Hypothalamus (tissue), 51 donors: ENCODE results near the gene TENM4.
A peak's percentile ranks its signal among the peaks of the same experiment; 100 is the strongest.

ENCODE experiments used
- DNase-seq, 51 donors: peaks; one replicate each; lab custom pipeline; 2025; lab: John Stamatoyannopoulos, UW

Gene TENM4

DNA sequence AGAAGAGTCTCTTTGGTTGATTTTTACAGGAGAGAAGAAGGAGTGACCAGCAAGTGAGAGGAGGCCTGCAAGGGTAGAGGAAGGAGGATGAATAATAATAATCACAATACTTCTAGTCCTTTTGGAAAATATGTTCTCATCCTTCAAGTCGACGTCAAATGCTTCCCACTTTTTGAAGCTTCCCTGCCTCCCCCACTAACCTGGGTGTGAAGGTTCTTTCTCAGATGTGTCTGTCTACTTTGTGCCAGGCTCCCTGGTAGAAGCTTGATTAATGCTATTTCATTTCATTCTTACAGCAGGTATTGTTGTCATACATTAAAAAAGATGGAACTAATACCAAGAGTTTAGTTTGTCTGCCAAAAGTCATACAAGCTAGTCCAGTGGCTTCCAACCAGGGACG lies 17.1 kb downstream of the TENM4 start:
- no peak for DNase-seq

DNA sequence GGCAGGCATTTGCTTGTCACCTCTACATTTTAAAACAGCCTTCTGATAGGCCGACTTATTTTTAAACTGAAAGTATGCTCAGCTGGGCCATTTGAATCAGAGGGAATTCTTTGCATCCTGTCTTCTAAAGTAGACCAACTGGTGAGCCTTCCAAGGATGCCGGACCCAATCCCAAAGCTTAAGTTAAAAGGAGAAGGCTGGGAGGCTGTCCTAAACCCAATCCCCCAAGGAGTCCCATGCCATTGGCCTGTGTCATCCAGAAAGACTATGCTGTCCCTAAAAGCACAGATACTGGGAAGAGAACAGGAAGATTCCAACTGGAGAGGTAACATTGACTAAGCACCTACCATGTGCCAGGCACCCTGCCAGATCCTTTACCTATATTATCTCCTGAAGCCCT lies 18.0 kb downstream of the TENM4 start:
- DNase-seq: no peak

DNA sequence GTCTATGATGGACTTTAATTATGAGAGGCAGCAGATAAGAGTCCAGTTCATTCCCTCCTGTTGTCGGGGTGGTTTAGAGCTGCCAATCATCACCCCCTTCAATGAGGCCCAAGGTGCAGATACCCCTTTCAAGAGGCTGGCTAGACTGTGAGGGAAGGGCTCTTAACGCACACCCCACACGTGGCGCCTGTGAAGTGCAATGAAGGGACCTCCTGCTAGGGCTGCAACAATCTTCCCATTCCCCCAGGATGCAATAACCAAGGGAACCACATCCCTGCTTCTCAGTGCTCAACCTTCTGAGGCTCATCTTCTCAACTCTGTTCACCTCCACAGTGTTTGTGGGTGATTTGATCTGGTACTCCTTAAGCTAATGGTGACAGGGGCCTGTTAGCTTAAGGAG lies 19.0 kb downstream of the TENM4 start:
- DNase-seq: no peak

DNA sequence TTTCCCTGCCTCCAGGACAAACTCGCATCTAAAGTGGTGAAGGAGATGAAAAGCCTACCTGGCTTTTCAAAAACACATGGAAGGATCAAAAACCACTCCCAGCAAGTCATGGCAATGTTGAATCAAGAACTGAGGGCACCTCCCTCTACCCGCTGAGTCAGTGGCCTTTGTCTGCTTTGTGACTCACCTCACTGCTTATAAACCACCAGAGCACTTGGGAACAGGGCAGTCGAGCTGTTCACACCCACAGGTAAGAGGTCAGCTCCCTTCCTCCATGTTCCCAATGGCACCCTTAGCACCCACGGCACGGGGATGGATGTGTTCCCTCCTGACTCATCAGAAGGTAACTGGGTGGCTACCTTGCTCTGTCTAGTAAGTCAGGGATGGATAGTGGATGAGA lies 21.7 kb downstream of the TENM4 start:
- no peak for DNase-seq

DNA sequence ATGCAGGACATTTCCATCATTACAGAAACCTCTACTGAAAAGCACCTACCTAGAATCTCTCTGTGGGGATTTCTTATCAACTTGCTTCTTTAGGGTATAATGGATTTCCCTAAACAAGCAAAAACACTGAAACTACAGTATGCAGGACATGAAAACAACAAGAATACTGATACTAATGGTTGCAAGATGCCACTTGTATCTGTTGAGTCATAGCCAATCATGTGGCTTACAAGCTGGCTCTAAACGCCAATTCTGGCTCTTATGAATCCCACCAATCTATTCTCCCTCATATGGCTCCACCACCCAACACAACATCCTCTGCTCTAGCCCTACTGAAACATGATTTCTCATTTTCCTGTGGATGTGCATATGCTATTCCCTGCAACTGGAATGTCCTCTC lies 22.6 kb downstream of the TENM4 start:
- no peak for DNase-seq

DNA sequence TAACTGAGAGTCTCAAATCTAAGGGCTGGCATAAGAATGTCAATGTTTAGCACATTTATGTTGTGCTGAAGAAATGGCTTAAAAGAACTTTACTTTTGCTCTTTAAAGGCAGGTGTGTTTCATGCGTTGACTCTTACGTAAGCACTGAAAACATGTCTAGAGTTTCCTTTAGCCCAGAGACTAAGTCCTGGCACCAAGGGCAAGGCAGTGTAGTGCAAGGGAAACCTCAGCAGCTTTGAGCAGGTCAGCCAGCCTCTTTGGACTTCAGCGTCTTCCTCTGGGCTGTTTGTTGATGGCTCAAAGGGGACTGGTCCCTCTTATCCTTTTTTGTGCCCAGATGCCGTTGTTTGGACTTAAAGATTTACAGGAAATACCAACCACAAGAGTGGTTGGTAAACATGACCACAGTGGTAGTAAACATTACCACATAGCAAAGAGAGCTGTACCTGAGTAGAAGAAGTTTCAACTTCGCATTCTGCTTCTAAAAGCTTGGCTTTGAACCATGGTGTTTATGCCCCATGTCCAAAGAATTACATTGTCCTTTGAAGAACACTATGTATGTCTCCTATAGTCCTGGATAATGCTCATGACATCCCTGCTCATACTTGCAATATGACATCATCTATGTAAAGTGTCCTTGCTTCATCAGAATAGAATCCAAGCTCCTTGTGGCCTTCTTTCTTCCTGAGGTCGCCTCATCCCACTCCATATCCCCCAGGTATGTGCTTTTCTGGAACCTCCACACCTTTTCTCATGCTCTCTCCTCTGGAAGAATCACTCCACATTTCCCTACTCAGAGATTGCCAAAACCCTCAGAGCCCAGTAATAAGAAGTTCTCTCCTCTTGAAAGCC lies 23.5 kb downstream of the TENM4 start:
- no peak for DNase-seq

DNA sequence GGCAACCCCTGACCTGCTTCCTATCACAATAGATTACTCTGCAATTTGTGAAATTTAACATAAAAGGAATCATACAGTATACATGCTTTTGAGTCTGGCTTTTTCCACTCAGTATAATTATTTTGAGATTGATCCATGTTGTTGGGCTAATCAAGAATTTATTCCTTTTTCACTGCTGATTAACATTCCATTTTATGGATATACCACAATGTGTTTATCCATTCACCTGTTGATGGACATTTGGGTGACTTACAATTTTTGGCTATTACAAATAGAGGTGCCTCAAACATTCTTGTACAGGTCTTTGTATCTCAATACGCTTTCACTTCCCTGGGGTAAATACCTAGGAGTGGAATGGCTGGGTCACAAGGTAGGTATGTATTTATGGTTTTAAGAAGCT lies 24.9 kb downstream of the TENM4 start:
- DNase-seq: no peak

DNA sequence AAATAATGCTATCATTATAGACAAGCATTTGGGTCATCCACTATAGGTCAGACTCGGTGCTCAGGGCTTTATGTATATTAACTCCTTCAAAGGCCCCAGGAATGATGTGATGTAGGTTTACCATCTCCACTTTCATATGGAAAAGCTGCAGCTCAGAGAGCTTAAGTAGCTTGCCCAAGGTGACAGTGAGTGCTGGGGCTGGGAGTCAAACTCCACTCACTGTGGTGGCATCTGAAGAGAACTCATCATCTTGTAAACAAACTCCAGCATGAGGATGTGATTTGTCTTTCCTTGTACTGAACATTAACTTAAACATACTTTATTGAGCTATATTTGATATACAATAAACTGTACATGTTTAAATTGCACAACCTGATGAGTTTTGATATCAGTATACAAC lies 25.4 kb downstream of the TENM4 start:
- DNase-seq: no peak

DNA sequence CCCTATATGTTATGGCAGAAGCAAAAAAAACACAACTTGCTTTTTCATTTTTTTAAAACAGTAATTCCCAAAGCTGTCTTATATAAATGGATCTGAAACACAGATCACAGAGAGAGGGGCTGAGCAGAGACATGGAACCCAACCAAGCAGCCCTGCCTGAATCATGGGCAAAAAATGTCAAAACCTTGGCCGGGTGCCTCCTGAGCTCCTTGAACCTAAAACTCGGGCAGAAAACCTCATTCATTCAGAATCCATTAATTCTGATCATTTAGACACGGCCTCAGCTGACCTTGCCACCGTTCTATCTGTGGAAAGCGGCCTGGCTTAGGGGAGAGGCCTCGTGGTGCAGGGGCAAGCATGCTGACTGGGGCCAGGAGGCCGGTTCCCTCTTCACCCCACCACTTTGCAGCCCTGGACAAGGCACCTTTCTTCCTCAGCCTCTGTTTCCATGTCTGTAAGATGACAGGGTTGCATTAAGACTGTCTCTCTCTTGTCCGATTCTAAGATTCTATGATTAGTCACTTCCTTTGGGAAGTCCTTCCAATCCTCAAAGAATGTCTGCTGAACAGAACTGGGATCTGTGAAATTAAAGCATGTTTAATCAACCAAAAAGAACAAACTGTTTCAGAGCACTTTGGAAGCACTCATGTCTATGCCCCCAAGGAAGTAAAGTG lies 26.0 kb downstream of the TENM4 start:
- DNase-seq: peak in 5 of 51 donors; percentile 5 to 33 (median 17)

DNA sequence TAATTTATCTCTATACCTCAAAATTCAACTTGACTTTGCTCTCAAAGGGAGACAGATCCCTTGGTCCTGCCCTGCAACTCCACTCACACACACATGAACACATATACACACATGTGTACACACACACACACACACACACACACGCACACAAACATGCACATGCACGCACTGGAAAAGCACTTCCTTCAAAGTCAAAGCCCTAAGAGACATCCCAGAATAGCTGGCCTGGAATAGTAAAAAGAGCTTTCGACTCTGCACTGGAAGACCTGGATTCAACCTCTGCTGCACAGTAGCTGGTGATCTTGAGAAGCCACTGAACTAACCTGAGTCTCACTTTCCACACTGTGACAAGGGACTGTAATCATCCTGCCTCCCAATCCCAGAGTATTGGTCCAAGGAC lies 26.8 kb downstream of the TENM4 start:
- DNase-seq: no peak

DNA sequence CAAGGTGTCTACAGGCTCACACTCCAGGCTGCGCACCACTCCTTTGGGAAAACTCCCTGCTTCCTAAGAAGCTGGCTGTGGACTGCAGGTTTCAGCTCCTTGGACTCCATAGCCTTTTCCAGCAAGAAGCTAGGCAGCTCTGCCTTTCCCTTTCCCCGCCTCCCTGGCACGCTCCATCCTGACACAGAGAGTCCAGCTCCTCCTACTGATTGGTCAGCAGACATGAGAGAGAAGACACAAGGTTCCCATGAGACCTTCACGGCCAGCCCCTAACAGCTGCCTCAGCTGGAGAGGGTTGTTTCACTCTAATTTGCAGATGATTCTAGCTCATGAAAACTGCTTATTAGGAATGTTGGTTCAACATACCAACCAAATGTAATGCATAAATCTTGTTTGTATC lies 27.6 kb downstream of the TENM4 start:
- DNase-seq: peak in 26 of 51 donors; percentile 9 to 66 (median 23)

DNA sequence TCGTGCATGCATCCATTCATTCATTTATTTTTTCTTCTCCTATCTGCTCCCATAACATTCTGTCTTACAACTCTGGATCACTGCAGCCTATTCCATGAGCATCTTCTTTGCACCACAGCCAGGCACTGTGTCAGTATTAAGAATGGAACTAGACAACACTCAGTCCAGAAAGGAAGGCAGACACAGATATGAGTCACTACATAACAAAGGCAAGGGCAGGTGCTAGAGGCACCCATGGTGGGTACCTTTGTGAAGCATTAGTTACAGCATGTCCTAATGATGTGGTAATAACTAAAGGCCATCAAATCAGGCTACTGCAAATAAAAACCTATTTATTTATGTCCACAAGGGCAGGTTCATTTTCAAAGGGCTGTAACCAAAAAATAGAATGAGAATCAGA lies 28.1 kb downstream of the TENM4 start:
- DNase-seq: no peak

DNA sequence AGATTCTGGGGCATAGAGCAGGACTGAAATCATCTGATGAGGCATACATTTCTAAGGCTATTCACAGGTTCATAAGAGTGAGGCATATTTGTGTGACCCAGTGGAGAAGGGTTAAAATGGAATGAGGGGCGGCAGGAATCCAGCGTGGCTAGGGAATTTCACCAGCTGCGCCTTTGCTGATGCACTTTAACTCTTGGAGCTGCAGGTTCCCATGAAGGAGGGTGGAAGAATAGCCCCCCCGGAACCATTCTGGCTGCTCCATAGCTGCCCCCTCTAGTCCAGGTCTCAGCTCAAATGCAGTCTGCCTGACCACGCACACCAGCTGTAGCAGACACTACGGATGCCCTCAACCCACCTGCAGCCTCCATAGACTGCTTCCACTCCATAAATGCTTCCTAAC lies 31.5 kb downstream of the TENM4 start:
- no peak for DNase-seq

DNA sequence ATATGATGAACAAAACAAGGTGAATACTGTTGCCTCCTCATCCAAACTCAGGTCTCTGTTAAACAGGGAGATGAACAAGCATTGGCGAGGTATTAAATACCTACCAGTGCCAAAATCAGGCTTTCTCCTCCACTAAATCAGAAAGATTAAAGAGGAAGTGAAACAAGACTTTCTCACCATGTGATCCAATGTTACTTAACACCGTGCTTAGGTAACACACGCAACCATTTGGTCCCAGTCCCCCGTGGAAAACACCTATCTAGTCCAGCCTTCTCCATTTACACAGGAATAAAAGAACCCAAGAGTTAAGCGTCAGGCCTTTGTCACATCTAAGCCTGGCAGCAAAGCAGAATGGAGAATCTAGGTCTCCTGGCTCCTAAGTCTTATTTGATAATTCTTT lies 34.5 kb downstream of the TENM4 start:
- DNase-seq: no peak

DNA sequence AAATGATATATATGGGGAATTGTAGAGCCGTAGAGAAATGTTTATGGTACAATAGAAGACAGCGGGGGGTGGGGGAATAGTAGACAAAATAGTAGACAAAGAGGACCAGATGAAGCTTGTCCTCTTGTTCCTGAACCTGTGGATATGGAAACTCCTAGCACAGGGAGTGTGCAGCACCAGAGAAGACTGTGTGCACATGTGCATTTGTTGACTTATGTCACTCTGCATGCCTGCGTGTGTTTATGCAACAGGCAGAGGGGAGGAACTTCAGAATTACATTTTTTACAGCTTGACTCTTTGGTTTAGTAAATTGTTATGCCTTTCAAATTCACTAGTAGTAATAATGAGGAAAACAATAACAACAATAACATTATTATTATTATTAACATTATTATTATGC lies 36.0 kb downstream of the TENM4 start:
- no peak for DNase-seq

DNA sequence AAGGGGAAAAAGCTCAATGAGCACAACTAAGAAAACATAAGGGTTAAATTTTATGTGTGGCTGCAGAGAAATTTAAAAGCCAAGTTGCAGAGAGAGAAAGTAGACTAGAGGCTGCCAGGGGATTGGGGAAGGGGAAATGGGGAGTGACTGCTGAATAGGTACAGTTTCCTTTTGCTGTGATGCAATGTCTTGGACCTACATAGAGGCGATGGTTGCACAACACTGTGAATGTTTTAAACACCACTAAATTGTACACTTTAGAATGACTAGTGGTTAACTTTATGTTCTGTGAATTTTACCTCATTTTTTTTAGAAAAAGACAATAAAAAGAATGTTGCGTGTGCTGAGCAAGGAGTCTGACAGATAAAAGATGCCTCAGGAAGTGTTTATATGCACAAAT lies 36.5 kb downstream of the TENM4 start:
- no peak for DNase-seq

DNA sequence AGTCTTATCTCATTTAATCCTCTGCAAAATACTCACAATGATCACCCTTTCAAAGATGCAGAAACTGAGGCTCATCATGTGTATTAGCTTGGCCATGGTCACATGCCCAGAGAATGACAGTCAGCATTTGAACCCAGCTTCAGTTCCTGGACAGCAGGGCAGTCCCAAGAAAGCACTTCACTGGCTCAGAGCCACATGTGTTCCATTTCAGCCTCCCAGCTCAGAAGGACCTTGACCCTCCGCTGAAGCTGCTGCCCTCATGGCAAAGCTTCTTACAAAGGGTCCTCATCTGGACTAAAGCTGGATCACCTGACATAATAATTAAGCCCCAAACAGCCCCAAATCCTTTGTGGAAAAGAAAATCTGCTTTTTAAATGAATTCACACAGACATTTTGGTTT lies 37.0 kb downstream of the TENM4 start:
- no peak for DNase-seq

DNA sequence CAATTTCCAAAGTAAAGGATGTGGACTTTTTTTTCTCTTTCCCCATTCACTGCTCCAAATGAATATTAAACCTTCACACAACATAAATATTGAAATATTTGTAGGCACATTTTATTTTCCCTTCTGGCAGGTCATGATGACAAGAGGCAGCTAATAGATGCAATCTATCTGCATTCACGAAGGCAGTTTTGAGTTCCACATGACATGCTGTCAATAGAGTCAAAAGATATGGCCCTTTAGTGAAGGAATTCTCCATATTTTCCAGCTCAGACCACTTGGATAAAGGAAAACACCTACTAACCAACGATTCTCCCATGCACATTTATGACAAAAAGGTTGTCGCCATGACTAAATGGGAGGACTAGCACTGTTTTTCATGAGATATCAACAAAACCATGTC lies 37.9 kb downstream of the TENM4 start:
- DNase-seq: no peak

DNA sequence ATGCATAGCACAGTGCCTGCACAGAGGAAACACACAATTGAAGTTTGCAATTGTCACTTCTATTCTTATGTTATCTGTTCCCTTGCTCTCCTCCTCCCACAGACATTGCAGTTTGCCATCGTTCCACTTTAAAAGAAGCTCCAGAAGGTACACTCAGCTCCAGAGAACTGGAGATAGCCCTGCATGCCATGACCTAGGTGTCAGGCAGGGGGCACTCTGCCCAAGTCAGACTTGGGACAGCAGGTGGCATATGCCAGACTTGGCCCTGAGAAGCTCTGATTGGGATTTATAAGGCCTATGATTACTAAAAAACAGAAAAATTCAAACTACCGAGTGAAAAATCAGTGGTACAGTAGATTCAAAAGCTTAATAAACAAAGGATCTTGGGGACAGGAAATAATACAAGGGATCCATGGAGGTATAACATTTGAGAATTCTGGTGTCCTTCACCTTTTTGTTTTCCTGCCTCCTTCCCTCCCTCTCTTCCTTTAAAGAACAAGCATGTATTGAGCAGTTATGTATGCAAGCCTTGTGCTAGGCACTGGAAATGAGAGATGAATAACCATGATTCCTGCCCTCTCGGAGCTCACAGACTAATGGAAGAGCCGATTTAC lies 40.0 kb downstream of the TENM4 start:
- DNase-seq: peak in 10 of 51 donors; percentile 5 to 34 (median 12)

DNA sequence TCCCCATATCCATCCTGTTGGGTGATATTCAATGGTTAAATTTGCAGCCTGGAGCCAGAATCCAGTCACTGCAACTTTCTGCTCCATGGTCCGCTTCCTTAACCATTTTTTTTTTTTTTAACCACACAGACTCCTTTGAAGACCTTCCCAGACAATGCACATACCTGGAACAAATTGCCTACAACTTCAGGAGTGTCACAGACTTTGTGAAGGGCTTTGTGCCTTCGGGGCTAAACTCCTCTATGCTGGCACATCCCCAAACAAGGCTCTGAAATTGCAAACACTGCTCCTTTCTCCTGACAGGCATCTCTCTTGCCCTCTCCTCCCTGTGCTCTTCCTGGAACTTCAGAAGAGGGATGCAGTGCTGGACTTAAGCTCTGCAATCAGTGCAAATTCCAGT lies 40.6 kb downstream of the TENM4 start:
- no peak for DNase-seq

DNA sequence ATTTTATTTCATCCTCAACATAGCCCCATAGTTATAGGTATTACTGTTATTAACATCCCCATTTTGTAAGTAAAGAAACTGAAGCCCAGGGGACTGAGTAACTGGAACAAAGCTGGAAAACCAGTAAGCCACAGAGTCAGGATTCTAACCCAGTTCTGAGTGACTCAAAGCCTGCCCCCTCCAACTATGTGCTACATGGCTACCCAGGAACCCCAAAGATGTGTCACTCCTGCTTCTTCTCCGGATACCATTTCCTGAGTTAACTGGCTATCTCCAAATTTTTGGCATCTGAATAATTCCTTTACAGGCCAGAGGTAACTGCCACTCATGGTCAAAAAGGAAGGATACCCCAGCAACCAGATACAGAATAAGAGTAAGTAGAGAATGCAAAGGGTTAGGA lies 43.6 kb downstream of the TENM4 start:
- DNase-seq: no peak

DNA sequence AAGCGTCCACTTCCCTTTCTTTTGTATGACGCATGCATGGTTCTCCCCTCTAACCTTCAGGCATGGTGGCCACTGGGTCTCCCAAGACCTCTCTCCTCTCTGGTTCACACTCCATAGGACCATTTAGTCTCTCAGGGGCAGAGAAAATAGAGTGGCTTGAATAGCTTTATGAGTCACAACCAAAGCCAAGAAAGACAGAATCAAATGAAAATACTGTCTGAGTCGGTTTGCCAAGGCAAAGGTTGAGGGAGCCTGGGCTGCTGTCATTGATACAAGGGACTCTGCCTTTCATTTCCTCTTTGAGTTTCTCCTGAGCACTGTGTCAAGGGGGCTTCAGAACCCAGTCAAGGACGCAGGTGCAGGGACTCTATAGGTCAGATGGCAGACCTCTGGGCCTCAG lies 44.2 kb downstream of the TENM4 start:
- no peak for DNase-seq
